ENCODE data around the gene KIFAP3.

DNA sequence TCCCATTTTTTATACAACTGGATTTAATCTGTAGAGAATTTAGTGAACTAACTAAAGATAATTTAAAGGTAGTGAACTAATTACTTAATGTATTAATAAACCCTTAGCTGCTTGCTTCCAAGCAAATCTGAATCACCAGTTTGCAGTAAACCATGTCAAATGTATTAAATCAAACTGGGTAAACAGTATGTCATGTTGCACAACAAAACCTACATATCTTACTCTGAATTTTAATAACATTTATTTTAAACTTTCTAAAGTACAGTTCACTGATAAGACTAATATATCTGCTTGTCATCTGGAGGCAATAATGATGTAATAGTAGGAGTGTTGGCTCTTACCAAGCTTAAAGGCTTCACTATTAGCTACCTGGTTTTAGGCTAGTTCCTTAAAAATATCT lies 128.3 kb downstream of the KIFAP3 start:
- TF ChIP-seq POLR2A (IDR thresholded peaks at IDR 0.05), result no peak
- no peak for TF ChIP-seq CTCF (IDR thresholded peaks at IDR 0.05)

Measured in esophagus squamous epithelium (tissue), 4 donors.